Spinal cord (tissue), 10 donors: ENCODE measurements around the gene DGKZ. TPM values are rescaled to one million over a fixed set of nuclear protein-coding genes. Genes with fewer than 3 reads are reported as not detected.
A peak's percentile ranks its signal among the peaks of the same experiment; 100 is the strongest.

Experiments
- DNase-seq, 6 donors: peaks; one replicate each; pipeline versions ENCODE4 v3.0.0 to v3.0.0-alpha.2; 2013 to 2015; ENCODE audit warnings: low spot score in 6 of 6, low read depth in 4 of 6
- H3K27ac ChIP-seq: one replicate; pipeline ENCODE4 v1.5.1; 2013; ENCODE audit warnings: low read depth, low read length, control low read depth
- H3K27me3 ChIP-seq: one replicate; pipeline ENCODE4 v1.6.1; 2013; ENCODE audit warnings: low read length; ENCODE audit not compliant: control insufficient read depth, insufficient read depth
- H3K36me3 ChIP-seq: one replicate; pipeline ENCODE4 v1.6.1; 2013; ENCODE audit warnings: low read length; ENCODE audit not compliant: control insufficient read depth, insufficient read depth
- H3K4me1 ChIP-seq: one replicate; pipeline ENCODE4 v1.6.1; 2013; ENCODE audit warnings: low read length; ENCODE audit not compliant: control insufficient read depth, insufficient read depth
- H3K4me3 ChIP-seq: one replicate; pipeline ENCODE4 v1.5.1; 2013; ENCODE audit warnings: low read depth, low read length, control low read depth
- H3K9me3 ChIP-seq: one replicate; pipeline ENCODE4 v1.6.1; 2013; ENCODE audit warnings: low read length; ENCODE audit not compliant: control insufficient read depth, insufficient read depth
- WGBS: methylation state at CpG from one replicate; pipeline ENCODE4 v1.1.5; 2013; ENCODE audit warnings: missing lambda C conversion rate; ENCODE audit not compliant: insufficient coverage; 5-methylcytosine and 5-hydroxymethylcytosine counted together
- polyA plus RNA-seq, 2 donors: library from polyadenylated mRNA; unstranded; fragments of 120-200 nt; gene quantifications; one replicate each; pipeline ENCODE4 v1.2.1, GENCODE V29; 2013; ENCODE audit not compliant: insufficient read length in 2 of 2
- total RNA-seq, 2 donors: library from RNA; depleted of rRNA in 1 of 2; stranded (reverse); fragments of 120-200 nt in 1 of 2; fragments of >200 nt in 1 of 2; gene quantifications; one replicate each; pipeline versions ENCODE4 v1.2.3 to v1.2.4, GENCODE V29; 2013 to 2014
- donor health status: healthy.

Gene DGKZ
- total and polyA plus RNA-seq, 4 donors, result 27.1 to 83.2 (median 53.9) TPM

DNA sequence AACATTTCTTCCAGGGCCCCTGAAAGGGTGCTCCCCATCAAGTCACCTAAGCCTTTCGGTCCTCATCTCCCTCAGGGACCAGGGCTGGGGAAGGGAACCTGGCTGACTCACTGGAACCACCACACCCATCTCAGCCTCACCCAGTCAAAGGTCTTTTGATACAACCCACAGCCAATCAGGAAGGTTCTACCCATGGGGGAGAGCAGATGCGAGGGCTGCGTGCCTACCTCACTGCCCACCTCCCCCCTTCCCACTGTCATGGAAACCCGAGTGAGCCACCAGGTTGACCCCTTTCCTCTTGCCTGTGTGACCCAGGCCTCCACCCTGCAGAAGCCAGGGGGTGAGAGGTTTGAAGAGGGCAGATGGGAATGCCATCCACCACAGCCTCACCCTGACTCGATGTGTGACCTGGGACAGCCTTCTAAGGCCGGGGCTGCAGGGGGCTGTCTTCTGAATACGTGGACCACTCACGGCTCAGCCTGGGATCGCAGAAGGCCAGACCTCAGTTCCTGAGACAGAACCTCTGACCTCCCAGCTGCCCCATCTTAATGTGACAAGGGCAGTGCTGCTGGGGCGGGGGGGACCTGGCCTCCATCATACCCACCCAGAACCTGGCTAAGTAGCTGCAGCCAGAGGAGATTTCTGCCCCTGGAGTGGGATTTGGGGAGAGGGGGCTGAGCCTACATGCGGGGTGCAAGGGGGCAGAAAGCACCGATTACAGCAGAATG is 36.9 kb downstream of the DGKZ start:
- Histone ChIP-seq H3K9me3 (no peaks in the 10 kb centered on the region), H3K27ac (no peak overlapping the region), H3K4me3 (no peak overlapping the region), H3K4me1 (peaks cover 46% of the 10 kb centered on the region), H3K36me3 (peaks cover 48% of the 10 kb centered on the region), H3K27me3 (peaks cover 29% of the 10 kb centered on the region)
- WGBS, result 91% methylated on average over 6 of the region's 12 CpGs
- no peak for DNase-seq

DNA sequence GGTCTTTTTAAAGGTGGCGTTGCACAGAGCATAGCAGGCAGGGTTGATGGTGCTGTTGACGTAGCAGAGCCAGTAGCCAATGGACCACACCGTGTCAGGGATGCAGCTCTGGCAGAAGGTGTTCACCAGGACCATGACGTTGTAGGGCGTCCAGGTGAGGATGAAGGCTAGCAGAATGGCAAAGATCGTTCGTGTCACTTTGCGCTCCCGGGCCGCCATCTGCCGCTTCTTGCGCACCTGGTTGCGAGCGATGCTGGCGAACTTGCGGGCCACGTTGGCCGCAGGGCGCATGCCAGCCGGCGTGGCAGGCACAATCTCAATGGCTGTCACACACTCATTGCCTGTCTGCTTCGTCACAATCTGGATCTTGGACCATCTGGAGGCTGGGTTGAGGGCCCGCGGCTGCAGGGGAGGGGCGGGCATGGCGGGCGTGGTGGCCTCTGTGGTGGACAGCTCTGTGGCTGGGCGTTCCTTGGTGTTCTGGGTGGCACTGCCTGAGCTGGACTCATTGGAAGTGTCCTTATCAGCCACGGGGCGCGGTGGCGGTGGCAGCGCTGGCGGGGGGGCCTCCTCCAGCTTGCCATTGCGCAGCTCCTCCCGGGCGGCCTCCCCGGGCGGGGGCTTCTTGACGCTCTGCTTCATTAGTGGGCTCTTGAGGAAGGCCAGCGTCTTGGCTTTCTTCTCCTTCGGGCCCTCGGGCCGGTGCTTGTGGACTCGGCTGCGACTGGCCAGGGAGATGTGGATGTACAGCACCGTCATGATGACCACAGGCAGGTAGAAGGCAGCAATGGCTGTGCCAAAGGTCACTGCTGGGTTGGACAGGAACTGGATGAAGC is 38.1 kb downstream of the DGKZ start:
- peaks cover 54% of the 10 kb centered on the region for H3K4me1 ChIP-seq
- H3K4me3 ChIP-seq, result no peak overlapping the region
- no peaks in the 10 kb centered on the region for H3K9me3 ChIP-seq
- peaks cover 41% of the 10 kb centered on the region for H3K27me3 ChIP-seq
- H3K27ac ChIP-seq, result no peak overlapping the region
- 96% methylated on average over 47 of the region's 47 CpGs for WGBS
- no peak for DNase-seq
- H3K36me3 ChIP-seq, result peaks cover 41% of the 10 kb centered on the region

DNA sequence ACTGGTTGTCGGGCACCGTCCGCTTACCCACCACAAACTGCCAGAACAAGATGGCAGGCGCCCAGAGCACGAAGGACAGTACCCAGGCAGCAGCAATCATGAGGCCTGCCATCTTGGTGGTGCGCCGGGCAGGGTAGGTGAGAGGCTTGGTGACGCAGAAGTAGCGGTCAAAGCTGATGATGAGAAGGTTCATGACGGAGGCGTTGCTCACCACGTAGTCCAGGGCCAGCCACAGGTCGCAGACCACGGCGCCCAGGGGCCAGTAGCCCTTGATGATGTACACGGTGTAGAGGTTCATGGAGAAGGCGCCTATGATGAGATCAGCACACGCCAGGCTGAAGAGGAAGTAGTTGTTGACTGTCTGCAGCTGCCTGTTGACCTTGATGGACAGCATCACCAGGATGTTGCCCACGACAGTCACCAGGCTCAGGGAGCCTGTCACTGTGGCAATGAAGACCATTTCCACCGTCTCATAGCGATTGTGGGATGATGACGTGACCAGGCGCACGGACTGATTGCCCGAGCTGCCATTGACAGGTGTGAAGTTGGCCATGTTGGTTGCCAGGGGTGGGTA is 38.8 kb downstream of the DGKZ start:
- no peaks in the 10 kb centered on the region for H3K9me3 ChIP-seq
- peaks cover 41% of the 10 kb centered on the region for H3K36me3 ChIP-seq
- H3K27me3 ChIP-seq, result peaks cover 46% of the 10 kb centered on the region
- H3K4me3 ChIP-seq, result no peak overlapping the region
- 95% methylated on average over 25 of the region's 25 CpGs for WGBS
- peaks cover 54% of the 10 kb centered on the region for H3K4me1 ChIP-seq
- H3K27ac ChIP-seq, result no peak overlapping the region
- DNase-seq, result no peak

DNA sequence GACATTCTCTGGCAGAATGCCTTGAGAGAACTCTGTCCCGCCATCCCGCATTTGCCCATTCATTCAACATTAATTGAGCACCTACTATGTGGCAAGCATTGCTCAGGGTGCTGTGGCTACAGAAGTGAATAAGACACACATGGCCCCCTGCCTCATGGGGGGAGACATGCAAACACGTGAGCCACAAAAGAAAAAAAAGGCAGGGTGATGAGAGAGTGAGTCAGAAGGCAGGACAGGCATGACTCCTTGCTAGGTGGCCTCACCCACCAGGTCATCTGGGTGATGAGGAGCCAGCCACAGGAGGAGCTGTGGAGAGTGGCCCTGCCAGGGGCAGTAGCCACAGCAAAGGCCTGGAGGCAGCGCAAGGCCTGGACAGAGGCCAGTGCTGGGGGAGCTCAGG is 39.4 kb downstream of the DGKZ start:
- no peak overlapping the region for H3K27ac ChIP-seq
- H3K36me3 ChIP-seq, result peaks cover 41% of the 10 kb centered on the region
- H3K4me3 ChIP-seq, result no peak overlapping the region
- DNase-seq, result no peak
- H3K4me1 ChIP-seq, result peaks cover 55% of the 10 kb centered on the region
- H3K27me3 ChIP-seq, result peaks cover 49% of the 10 kb centered on the region
- whole genome bisulfite sequencing, result 100% methylated on average over 4 of the region's 4 CpGs
- H3K9me3 ChIP-seq, result no peaks in the 10 kb centered on the region

DNA sequence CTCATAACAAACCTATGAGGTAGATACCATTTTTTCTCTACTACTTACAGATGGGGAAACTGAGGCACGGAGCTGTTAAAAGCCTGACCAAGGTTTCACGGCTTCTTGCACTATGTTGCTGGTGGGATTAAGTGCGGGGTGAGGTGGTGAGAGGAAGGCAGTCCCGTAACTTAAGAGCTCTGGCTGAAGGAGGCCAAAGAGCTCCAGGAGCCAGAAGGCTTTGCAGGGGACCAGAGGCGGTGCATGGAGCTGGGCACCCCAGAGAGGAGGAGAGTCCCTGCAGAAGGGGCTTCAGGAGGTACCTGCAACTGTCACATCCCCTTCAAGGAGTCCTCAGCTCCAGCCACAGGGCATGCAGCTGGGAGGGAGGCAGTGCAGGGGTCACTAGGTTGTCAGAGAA is 40.2 kb downstream of the DGKZ start:
- WGBS, result 78% methylated on average over 5 of the region's 5 CpGs
- Histone ChIP-seq H3K4me1 (peaks cover 50% of the 10 kb centered on the region), H3K27ac (no peak overlapping the region), H3K4me3 (no peak overlapping the region), H3K9me3 (no peaks in the 10 kb centered on the region), H3K27me3 (peaks cover 46% of the 10 kb centered on the region), H3K36me3 (peaks cover 39% of the 10 kb centered on the region)
- DNase-seq, result no peak

- Histone ChIP-seq H3K27ac (no peak overlapping the region), H3K27me3 (peaks cover 46% of the 10 kb centered on the region), H3K9me3 (no peaks in the 10 kb centered on the region), H3K4me1 (peaks cover 50% of the 10 kb centered on the region), H3K36me3 (peaks cover 32% of the 10 kb centered on the region), H3K4me3 (no peak overlapping the region)
- DNase-seq, result no peak
- 28% methylated on average over 14 of the region's 24 CpGs for WGBS
Measured at GRCh38 chr11:46387919-46388618, 40.8 kb downstream of the DGKZ start.

GRCh38 chr11:46388619-46389449 is 41.6 kb downstream of the DGKZ start:
- H3K27me3 ChIP-seq, result peaks cover 46% of the 10 kb centered on the region

DNA sequence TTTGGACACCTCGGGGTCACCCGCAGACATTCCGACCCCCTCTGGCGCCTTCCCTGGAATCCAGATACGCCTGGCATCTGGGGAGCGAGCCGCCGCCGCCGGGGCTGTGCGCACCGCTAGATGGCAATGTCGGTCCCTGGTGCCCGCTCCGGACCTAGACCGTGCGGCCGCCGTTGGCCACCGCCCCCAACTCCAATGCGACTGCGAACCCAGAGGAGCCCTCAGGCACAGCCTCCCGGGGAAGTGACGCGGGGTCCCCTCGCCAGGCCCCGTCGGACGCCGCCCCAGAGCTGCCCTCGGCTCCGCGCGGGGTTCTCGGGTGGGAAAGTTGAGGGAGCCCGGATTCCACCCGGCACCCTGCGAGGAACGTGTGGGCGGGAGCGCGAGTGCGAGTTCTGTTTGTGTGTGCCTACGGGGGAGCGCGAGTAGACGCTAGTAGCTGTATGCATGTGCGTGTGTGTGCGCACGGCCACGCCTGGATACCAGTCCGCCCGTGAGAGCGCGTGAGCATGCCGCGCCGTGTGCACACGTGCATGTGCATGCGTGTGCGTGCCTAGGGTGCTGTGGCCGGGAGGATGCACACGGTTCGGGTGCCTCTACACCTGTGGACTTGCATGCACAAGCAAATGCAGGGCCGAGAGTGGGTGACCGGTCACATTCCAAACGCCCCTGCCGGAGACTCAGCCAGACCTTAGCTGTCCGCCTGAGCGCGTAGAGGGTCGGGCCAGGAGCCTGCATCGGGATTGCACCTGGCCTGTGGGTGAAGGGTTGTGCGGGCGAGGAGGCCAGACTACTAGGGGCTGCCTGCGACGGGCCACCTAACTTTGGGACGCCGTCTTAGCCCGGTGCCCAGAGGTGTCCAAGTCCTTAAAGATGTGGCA is 42.4 kb downstream of the DGKZ start:
- DNase-seq, result peak in 3 of 6 donors; percentile 50 to 85 (median 84)
- H3K4me3 ChIP-seq, result peak overlapping the region; percentile 45
- peaks cover 52% of the 10 kb centered on the region for H3K4me1 ChIP-seq
- no peaks in the 10 kb centered on the region for H3K9me3 ChIP-seq
- no peak overlapping the region for H3K27ac ChIP-seq
- peaks cover 16% of the 10 kb centered on the region for H3K36me3 ChIP-seq
- 2% methylated on average over 80 of the region's 80 CpGs for WGBS
- H3K27me3 ChIP-seq, result peaks cover 46% of the 10 kb centered on the region

More at GRCh38 chr11:46388619-46389449, 41.6 kb downstream of the DGKZ start:
- peak in 1 of 6 donors; percentile 27 for DNase-seq
- Histone ChIP-seq H3K36me3 (peaks cover 25% of the 10 kb centered on the region), H3K9me3 (no peaks in the 10 kb centered on the region), H3K4me1 (peaks cover 52% of the 10 kb centered on the region), H3K4me3 (no peak overlapping the region), H3K27ac (no peak overlapping the region)
- WGBS, result 6% methylated on average over 18 of the region's 21 CpGs
